LNCaP clone FGC (cell line): ENCODE results near the gene EHBP1.
A peak's percentile ranks its signal among the peaks of the same experiment; 100 is the strongest.

Experiments used
- DNase-seq: peaks from one replicate; pipeline ENCODE4 v3.0.0-alpha.2; 2011; ENCODE audit warnings: low read depth
- H3K4me3 ChIP-seq: 2 replicates; pipeline ENCODE4 v1.5.1; 2011; ENCODE audit warnings: mild to moderate bottlenecking, low read depth, low read length, control low read depth
- TF ChIP-seq, protein P1 (sequence below): IDR thresholded peaks from 2 replicates; pipeline ENCODE4 v1.5.1; 2012; ENCODE audit warnings: mild to moderate bottlenecking; ENCODE audit not compliant: control insufficient read depth, insufficient read depth; ENCODE audit errors: extremely low read depth

The EHBP1 gene

DNA sequence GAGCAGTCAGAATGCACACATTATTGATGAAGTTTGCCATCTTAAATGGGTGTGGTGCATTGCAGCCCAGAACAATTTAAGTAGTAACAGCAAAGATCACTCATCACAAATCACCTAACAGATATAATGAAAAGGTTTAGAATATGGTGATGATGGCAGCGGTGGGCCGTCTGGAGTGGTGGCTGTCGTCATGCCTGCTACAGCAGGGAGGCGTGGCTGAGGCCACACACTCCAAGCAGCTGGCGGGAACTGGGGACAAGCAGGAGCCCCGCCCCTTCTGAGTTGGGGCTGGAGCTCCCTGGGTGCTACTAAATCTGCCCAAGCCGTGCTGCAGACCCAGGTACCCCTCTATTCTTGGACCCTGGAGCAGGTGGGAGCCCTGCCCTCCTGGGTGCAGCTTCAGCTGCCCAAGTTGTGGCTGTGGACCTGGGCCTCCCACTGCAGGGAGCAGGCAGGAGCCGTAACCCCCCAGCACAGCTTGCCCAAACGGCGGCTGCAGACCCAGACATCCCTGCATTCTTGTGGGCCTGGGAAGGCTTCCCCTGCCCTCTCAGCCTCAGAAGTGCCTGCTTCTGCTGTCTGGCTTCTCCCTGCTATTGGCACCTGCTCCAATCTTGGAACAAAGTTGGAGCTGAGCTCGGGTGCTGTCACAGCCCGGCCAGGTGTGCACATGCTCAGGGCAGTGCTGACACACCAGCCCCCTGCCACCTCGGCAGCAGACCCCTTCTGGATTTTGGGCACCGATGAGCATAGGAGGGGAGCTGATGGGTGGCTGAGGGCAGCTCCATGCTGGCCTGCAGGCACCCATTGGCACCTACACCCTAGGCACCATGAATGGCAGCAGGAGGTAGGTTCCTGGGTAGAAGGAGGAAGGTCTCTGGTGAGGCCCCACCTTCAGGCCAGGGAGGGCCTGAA is 149.3 kb downstream of the EHBP1 start:
- H3K4me3 ChIP-seq = no peak overlapping the region
- no peak for DNase-seq
- TF ChIP-seq, protein P1, sequence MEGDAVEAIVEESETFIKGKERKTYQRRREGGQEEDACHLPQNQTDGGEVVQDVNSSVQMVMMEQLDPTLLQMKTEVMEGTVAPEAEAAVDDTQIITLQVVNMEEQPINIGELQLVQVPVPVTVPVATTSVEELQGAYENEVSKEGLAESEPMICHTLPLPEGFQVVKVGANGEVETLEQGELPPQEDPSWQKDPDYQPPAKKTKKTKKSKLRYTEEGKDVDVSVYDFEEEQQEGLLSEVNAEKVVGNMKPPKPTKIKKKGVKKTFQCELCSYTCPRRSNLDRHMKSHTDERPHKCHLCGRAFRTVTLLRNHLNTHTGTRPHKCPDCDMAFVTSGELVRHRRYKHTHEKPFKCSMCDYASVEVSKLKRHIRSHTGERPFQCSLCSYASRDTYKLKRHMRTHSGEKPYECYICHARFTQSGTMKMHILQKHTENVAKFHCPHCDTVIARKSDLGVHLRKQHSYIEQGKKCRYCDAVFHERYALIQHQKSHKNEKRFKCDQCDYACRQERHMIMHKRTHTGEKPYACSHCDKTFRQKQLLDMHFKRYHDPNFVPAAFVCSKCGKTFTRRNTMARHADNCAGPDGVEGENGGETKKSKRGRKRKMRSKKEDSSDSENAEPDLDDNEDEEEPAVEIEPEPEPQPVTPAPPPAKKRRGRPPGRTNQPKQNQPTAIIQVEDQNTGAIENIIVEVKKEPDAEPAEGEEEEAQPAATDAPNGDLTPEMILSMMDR = no peak

DNA sequence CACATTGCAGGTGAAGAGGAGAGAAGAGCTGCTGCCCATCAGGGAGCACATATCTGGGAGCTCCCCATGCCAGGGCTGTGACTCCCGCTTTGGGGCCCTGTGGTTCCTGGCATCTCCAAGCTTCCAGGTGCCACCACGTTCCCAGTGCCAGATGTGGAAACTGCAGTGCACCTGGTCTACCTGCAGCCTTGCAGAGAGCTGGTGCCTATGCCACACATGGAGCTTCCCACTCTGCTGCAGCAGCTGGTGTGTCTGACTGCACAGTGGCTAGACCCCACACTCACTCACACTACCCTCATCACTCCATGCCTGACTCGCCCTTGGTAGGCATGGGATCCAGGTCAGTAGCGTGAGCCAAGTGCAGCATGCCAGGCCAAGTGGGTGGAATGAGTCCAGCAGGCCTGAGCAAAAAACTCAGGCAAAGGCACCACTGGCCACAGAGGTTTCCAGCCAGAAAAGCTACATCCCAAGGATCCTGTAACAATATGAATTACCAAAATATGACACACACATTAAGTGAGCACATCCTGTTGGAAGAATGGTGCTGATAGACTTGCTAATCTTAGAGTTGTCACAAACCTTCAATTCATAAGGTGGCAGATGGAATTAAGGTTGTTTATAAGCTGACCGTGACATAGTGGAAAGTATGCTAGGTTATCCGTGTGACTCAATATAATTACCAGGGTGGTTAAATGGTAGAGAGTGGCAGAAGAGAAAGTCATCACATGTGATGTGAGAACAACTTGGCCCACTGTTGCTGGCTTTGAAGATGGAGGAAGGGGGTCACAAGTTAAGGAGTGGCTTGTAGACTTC is 150.9 kb downstream of the EHBP1 start:
- DNase-seq = no peak
- H3K4me3 ChIP-seq = peak overlapping the region; percentile 21; the same call in 1 of the 2 replicates
- TF ChIP-seq, protein P1 = no peak

DNA sequence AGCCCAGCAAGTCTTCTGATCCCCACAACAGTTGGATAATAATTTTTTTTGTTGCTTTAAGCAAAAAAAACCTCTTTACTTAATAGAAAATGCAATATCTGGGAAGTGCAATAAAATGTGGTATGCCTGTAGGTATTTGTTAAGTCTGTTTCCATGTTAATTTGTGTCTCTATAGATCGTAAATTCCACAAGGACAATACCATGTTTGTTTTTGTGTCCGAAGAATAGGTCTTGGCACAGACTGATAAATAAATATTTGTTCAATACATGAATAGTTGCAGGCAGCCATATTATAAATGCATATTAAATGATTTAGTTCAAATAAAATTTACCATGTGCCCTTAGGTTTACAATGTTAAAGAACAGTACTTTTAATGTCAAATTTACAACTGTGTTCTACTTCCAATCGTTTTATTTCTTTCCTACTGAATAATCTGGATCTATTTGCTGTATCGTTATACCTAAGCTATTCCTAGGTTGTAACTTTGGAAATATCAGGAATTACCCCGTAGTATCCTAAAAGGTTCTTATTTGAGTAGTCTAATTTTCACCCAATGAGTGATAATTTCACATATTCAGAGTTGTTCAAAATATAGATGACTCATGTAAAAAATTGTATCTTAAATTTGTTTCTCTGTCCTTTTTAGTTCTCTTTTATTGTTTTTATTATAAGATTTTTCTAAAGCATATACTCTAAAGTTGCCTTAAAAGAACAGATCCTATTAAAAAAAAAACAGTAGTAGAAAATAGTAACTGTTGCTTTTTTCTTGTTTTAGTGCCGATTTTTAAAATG is 151.8 kb downstream of the EHBP1 start:
- peak; percentile 81 for DNase-seq
- H3K4me3 ChIP-seq = peak overlapping the region; percentile 21; the same call in 1 of the 2 replicates
- TF ChIP-seq, protein P1 = no peak

DNA sequence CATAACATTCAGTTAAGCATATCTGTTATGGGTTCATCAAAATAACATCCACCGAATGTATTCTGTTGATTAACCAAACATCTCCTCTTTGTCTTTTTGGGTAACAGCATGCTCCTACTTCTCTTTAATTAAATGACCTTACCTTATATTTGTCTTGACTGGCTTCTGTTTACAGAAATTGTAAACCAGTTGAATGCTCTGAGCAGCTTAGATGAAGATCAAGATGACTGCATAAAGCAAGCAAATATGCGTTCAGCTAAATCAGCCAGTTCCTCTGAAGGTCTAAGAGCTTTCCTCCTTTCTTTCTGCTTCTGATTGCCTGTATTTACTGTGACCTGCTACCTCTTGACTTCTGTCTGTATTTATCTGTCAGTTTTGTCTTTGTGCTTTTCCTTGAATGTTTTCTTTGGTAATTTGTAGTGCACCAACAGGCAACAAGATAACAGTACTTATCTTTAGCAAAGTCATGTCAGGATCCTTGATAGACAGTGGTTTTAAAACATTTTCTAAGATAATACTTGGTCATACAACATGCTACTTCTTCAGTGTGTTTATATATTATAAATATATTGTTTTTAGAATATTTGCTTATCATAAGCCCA is 152.8 kb downstream of the EHBP1 start:
- no peak overlapping the region for H3K4me3 ChIP-seq
- peak; percentile 59 for DNase-seq
- TF ChIP-seq, protein P1 = no peak

DNA sequence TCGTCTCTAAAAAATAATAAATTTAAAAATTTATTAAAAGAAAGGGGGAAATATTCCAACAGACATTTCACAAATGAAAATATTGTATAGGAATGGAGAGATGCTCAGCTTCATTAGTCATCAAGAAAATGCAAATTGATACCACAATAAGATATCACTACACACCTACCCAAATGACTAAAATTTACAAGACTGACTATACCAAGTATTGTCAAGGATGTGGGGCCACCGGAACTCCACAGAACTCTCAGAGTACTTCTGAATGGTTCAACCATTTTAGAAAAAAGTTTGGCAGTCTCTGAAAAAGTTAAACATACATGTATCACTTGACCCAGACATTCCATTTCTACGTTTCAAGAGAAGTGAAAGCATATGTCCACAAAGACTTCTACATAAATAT is 163.4 kb downstream of the EHBP1 start:
- H3K4me3 ChIP-seq = no peak overlapping the region
- DNase-seq = no peak
- TF ChIP-seq, protein P1 = no peak

DNA sequence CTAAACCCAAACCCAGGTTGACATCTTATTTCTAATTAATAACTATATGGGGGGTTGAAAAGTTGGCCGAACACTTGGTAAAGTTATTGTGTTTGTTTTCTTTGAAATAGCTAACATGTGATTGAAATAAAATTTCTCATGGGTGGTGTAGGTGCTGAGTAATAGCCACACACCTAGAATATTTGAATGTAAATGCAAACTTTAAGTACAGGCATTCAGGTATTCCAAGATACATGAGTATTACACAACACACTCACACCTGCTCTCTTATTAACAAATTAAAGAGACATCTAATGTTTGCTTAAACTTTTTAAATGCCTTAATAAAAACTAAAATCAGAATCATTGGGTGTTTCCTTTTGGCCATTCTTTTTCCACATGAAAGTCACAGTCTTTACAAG is 165.5 kb downstream of the EHBP1 start:
- H3K4me3 ChIP-seq = no peak overlapping the region
- TF ChIP-seq, protein P1 = no peak
- no peak for DNase-seq
